Measurements from ENCODE around the gene XYLT2. TPM values are rescaled to one million over a fixed set of nuclear protein-coding genes. Genes with fewer than 3 reads are reported as not detected.

XYLT2 gene
- total and polyA plus RNA-seq, 2 of the 8 experiments (the other 6 are each of a cell fraction or from before 2014, with no cell fraction given): 28.0 to 29.9 TPM

GRCh38 chr17:50330151-50330775 lies 15.7 kb upstream of the XYLT2 start (continued):
- TF ChIP-seq CHD7 (IDR thresholded peaks at IDR 0.05; ENCODE audit: insufficient replicate concordance, low read length): no peak
- TF ChIP-seq ASH2L (IDR thresholded peaks at IDR 0.05; ENCODE audit: low read length): no peak
- TF ChIP-seq RFX5 (IDR thresholded peaks at IDR 0.05; ENCODE audit: borderline replicate concordance, low read depth, low read length): no peak
- TF ChIP-seq KDM4A (IDR thresholded peaks at IDR 0.05; ENCODE audit: low read depth, low read length, severe bottlenecking): no peak
- TF ChIP-seq YY1 (IDR thresholded peaks at IDR 0.05; ENCODE audit: low read depth, low read length): no peak
- no peak for TF ChIP-seq RAD21 (IDR thresholded peaks at IDR 0.05 in 1 of 2, conservative IDR thresholded peaks at IDR 0.05 in 1 of 2; ENCODE audit: low read depth in 2 of 2, low read length in 2 of 2)
- no peak for TF ChIP-seq TCF12 (IDR thresholded peaks at IDR 0.05; ENCODE audit: low read depth, low read length)
- TF ChIP-seq CBX8 (IDR thresholded peaks at IDR 0.05; ENCODE audit: borderline replicate concordance, low read depth, low read length): no peak
- no peak for TF ChIP-seq CTBP2 (IDR thresholded peaks at IDR 0.05; ENCODE audit: borderline replicate concordance, insufficient read depth, insufficient read length, low read length)
- no peak for TF ChIP-seq HDAC2 (IDR thresholded peaks at IDR 0.05; ENCODE audit: borderline replicate concordance in 1 of 2, low read depth in 2 of 2, low read length in 2 of 2)
